SH-SY5Y (cell line): ENCODE measurements around the gene RNH1.

Experiments
- GATA2 ChIP-seq: IDR thresholded peaks from 2 replicates; pipeline ENCODE4 v1.6.1; 2011; ENCODE audit warnings: mild to moderate bottlenecking, low read depth, low read length
- GATA3 ChIP-seq: IDR thresholded peaks from 2 replicates; pipeline ENCODE4 v1.6.1; 2011; ENCODE audit warnings: low read depth, mild to moderate bottlenecking, low read length, moderate library complexity

DNA sequence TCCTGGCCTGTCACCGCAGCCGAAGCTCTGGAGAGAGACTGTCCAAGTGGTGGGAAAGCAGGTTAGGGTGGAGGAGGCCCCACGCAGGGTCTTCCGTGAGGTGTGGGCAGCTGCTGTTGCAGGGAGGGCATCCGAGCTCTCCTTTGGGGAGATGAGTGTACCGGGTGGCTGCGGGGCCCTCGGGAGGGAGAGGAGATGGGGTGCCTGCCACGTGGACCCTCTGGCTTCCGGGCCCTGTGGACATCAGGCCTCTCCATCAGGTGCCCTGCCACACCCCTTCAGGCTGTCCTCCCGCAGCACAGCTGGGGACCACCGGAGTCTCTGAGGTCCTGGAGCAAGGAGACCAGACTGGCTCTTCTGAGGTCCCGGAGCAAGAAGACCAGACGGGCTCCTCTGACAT is 55.3 kb downstream of the RNH1 start:
- TF ChIP-seq GATA3: no peak
- no peak for TF ChIP-seq GATA2
